HG03558 (cell line): Measurements from ENCODE around the gene DNAJC10.
"Not testable (repeated sequence)": the region's sequence is repeated elsewhere in the genome, so short reads cannot be mapped to it uniquely, and the experiment has no call there.

Experiments
- ATAC-seq: cut with Tn5 transposase; IDR thresholded peaks from one replicate; pipeline ENCODE4 v1.9.1; 2021; ENCODE audit warnings: moderate number of reproducible peaks; ENCODE audit not compliant: unreplicated experiment; ENCODE audit errors: extremely low read depth

The DNAJC10 gene

GRCh38 chr2:182724656-182725055, 8.6 kb downstream of the DNAJC10 start:
- ATAC-seq: no peak

- no peak for ATAC-seq
Observed at GRCh38 chr2:182726473-182726872, 10.4 kb downstream of the DNAJC10 start.

- ATAC-seq: no peak
Observed at GRCh38 chr2:182728014-182728413, 12.0 kb downstream of the DNAJC10 start.

GRCh38 chr2:182729710-182730339, 13.8 kb downstream of the DNAJC10 start:
- no peak for ATAC-seq

- no peak for ATAC-seq
Observed at GRCh38 chr2:182730486-182730885, 14.4 kb downstream of the DNAJC10 start.

GRCh38 chr2:182732736-182733135, 16.7 kb downstream of the DNAJC10 start:
- no peak for ATAC-seq

GRCh38 chr2:182733572-182733971, 17.5 kb downstream of the DNAJC10 start:
- no peak for ATAC-seq

- not testable (repeated sequence) for ATAC-seq
Observed at GRCh38 chr2:182736856-182737255, 20.8 kb downstream of the DNAJC10 start.

GRCh38 chr2:182740701-182741100, 24.6 kb downstream of the DNAJC10 start:
- no peak for ATAC-seq

- ATAC-seq: no peak
Observed at GRCh38 chr2:182741620-182742019, 25.6 kb downstream of the DNAJC10 start.

- no peak for ATAC-seq
Observed at GRCh38 chr2:182744490-182744889, 28.4 kb downstream of the DNAJC10 start.

GRCh38 chr2:182745061-182745460, 29.0 kb downstream of the DNAJC10 start:
- ATAC-seq: no peak

GRCh38 chr2:182745894-182746293, 29.8 kb downstream of the DNAJC10 start:
- ATAC-seq: not testable (repeated sequence)

GRCh38 chr2:182754231-182754630, 38.2 kb downstream of the DNAJC10 start:
- no peak for ATAC-seq

GRCh38 chr2:182758379-182758778, 42.3 kb downstream of the DNAJC10 start:
- no peak for ATAC-seq

- ATAC-seq: no peak
Observed at GRCh38 chr2:182761903-182762302, 45.8 kb downstream of the DNAJC10 start.

GRCh38 chr2:182763311-182763912, 47.4 kb downstream of the DNAJC10 start:
- no peak for ATAC-seq

GRCh38 chr2:182766626-182767025, 50.6 kb downstream of the DNAJC10 start:
- no peak for ATAC-seq

- ATAC-seq: no peak
Observed at GRCh38 chr2:182767578-182767977, 51.5 kb downstream of the DNAJC10 start.

GRCh38 chr2:182768950-182769349, 52.9 kb downstream of the DNAJC10 start:
- not testable (repeated sequence) for ATAC-seq

- ATAC-seq: no peak
Observed at GRCh38 chr2:182779323-182779722, 63.3 kb downstream of the DNAJC10 start.

GRCh38 chr2:182781099-182781498, 65.0 kb downstream of the DNAJC10 start:
- ATAC-seq: not testable (repeated sequence)
